Measurements from ENCODE around the gene UFC1.
"Not testable (repeated sequence)": the region's sequence is repeated elsewhere in the genome, so short reads cannot be mapped to it uniquely, and the experiment has no call there.

UFC1 gene

GRCh38 chr1:161153682-161154337 lies at the start of gene UFC1:
Gene UFC1 (plus strand): TSS chr1:161153978. CDS start chr1:161153998, 20 bp downstream.
- DNase-seq = peak; percentile 85

GRCh38 chr1:161106431-161106830 lies 47.3 kb upstream of the UFC1 start:
- no peak for DNase-seq

DNA sequence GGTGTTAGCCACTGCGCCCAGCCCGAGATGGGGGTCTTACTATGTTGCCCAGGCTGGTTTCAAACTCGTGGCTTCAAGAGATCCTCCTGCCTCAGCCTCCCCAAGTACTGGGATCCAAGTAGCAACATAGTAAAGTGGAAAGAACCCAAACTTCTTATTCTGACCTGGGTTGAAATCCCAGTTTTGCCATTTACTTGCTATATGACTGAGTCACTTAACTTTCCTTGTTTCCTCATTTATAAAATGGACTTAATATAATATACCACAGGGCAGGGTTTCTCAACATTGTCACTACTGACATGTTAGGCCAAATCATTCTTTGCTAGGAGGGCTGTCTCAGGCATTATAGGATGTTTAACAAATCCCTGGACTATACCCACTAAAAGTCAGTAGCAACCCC lies 42.7 kb upstream of the UFC1 start:
- no peak for DNase-seq

GRCh38 chr1:161111527-161111926 lies 42.3 kb upstream of the UFC1 start:
- no peak for DNase-seq

DNA sequence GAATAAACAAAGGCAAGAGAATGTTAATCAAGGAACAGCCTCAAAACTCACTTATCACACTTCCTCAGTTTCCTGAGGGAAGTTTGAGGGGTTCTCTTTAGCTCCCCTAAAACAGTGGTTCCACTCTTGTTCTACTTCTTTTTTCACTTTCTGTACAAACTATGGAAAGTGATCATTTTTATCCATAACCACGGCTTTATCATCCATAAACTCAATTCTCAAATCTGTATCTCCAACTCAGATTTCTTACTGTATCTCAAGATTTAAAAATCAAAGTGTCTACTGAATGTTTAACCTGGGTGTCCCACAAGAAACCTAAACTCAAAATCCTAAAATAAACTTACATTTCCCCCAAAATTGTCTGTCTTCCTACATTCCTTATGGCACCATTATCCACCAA lies 39.9 kb upstream of the UFC1 start:
- no peak for DNase-seq

DNA sequence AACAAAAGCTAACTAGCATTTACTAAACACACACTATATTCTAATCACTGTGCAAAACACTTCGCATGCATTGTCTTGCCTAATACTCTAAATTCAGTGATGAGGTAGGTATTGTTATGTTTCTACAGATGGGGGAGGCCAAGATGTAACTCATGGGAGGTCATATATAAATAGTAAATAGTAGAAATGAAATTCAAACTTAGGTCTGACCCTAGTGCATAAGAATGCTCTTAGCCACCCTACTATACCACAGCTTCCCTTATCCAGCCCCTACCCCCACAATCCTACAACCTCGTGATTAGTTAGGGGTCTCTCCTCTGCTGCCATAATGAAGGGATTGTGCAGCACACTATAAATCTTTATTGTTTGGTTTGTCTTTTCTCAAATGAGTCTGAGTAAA lies 39.2 kb upstream of the UFC1 start:
- no peak for DNase-seq

- DNase-seq = no peak
Measured at GRCh38 chr1:161115132-161115711, 38.6 kb upstream of the UFC1 start.

DNA sequence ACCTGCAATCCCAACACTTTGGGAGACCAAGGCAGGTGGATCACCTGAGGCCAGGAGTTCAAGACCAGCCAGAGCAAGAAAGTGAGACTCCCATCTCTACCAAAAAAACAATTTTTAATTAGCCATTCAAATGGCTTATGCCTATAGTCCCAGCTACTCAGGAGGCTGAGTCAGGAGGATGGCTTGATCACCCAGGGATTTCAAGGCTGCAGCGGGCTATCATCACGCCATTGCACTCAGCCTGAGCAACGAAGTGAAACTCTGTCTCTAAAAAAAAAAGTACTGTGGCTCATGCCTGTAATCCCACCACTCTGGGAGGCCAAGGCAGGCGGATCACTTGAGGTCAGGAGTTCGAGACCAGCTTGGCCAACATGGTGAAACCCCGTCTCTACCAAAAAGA lies 37.8 kb upstream of the UFC1 start:
- not testable (repeated sequence) for DNase-seq

GRCh38 chr1:161117759-161118581 lies 35.8 kb upstream of the UFC1 start, which contains the start of the genes NIT1 and PFDN2:
Gene NIT1 (plus strand): TSS chr1:161118105. CDS start chr1:161118177, 72 bp downstream.
Gene PFDN2 (minus strand): TSS chr1:161118037. CDS start chr1:161118026, 11 bp downstream.
- peak; percentile 61 for DNase-seq

DNA sequence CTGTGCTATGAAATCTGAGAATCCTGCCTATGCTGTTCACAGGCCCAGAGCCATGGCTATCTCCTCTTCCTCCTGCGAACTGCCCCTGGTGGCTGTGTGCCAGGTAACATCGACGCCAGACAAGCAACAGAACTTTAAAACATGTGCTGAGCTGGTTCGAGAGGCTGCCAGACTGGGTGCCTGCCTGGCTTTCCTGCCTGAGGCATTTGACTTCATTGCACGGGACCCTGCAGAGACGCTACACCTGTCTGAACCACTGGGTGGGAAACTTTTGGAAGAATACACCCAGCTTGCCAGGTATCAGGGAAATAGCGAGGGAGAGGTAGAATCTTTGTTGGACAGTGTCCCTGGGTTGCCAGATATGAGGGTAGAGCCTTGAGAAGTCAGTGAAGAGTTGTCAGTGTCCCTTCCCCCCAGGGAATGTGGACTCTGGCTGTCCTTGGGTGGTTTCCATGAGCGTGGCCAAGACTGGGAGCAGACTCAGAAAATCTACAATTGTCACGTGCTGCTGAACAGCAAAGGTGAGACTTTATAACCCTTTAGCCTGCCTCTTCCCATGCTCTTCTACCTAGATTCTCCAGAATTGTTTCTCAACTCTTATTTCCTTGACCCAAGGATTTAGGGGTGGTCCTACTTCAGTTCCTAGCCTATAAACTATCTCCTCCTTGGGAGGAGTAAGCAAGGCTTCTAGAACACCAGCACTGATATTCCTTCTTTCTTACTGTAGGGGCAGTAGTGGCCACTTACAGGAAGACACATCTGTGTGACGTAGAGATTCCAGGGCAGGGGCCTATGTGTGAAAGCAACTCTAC lies 34.5 kb upstream of the UFC1 start:
- no peak for DNase-seq

DNA sequence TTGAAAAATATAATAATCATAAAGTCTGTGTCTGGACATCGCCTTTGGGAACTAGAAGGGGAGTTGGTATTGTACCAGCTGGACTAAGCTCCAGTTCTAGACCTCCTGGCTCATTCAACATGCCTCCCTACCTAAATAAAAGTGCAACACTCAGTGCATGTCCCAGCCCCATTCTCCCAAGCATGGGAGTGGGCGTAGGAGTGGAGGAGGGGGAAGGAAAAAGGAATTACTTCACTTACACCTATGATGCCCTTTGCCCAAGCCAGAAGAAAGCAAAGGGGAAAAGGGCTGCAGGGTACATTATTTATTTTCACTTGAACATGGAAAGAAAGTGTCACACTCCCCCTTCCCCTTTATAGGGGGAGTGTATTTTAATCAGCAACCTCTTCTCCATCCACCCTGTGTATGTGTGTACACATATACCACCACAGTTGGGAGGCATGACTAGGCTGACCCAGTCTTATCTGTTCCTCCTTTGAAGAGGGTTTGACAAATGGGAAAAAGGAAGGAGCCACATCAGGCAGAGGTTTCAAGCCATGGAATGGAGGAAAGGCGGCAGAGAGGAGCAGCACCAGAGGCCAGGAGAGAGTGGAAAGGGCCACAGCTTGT lies 32.6 kb upstream of the UFC1 start:
- DNase-seq = no peak

DNA sequence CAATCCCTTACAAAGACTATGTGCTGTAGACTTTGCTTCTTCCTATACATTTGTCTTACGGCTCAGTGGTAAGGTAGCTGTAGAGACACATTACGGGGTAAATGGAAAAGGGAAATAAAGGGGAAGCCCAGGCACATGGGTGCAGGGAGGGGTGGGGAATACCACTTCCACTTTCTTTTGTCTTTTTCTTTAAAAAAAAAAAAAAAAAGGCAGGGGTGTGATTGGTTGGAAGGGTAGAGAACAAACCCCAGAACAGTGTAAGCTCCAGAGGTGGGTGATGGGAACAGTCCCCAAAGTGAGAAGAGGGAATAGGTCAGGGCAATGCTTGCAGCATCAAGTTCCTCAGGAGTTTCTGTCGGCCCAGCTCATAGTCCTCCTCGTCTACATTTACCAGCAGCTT lies 31.9 kb upstream of the UFC1 start:
- DNase-seq = no peak

DNA sequence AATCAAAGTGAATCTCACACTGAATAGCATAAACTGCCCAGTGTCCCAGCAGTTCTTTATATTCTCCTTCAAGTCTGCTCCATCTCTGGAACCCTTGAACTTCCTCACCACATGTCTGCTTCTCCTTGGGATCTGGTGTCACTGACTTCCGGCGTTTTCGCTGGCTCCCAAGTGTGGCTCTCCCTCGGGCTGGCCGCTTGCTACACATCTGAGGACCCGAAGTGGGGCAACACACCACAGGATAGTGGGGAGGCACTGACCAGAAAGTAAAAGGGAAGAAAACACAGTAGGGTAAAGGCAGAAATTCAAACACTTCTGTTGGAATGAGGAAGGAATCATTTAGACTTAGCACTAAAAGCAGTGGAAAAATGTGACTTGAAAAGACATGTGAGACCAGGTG lies 30.8 kb upstream of the UFC1 start:
- DNase-seq = no peak

GRCh38 chr1:161127649-161128048 lies 26.1 kb upstream of the UFC1 start:
- no peak for DNase-seq

- DNase-seq = no peak
Measured at GRCh38 chr1:161128591-161129420, 25.0 kb upstream of the UFC1 start.

DNA sequence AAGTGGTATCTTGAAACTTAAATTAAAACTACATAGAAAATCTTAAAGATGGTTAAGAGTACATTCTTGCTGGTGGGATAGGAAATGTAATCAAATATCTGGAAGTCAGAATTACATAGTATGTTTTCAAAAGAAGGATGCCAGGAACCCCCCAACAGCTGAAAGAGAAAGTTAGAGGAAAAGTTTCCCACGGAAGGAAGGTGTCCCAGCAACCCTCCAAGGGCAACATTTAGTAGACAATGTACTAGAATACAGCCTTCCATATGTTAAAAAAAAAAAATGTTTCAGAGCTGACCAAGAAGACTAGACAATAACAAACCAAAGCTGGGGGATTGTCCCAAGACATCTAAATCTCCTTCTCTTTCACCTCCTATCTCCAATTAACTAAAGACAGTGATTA lies 23.5 kb upstream of the UFC1 start:
- no peak for DNase-seq

GRCh38 chr1:161131523-161132409 lies 22.0 kb upstream of the UFC1 start:
- no peak for DNase-seq

- peak; percentile 97 for DNase-seq
Measured at GRCh38 chr1:161132410-161133219, 21.2 kb upstream of the UFC1 start, which contains the start of gene DEDD. Gene DEDD (minus strand): TSS chr1:161132667. CDS start chr1:161124462, 8,205 bp downstream.

DNA sequence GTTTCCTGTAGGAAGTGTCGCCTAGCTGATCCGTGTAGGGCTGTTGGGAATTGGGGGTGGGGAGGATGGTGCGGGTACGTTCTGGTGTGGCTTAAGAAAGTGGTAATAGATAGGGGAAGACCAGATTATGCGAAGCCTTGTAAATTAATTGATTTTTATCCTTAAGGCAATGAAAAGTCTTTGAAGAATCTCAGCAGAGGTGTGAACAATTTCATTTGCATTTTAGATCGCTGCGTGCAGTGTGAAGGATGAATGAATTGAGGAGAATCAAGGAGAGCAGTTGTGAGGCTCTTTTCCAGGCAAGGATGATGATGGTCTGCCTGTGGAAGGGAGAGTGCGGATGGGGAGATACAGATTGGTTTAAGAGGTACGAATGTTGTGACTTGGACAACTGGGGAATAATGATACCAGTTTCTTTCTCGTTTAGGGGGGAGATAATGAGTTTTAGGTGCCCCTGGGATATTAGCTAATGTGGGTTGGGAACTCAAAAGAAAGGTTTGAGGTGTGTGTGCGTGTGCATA lies 20.5 kb upstream of the UFC1 start:
- DNase-seq = no peak
